ENCODE results near the gene ROR2.

Gene ROR2

DNA sequence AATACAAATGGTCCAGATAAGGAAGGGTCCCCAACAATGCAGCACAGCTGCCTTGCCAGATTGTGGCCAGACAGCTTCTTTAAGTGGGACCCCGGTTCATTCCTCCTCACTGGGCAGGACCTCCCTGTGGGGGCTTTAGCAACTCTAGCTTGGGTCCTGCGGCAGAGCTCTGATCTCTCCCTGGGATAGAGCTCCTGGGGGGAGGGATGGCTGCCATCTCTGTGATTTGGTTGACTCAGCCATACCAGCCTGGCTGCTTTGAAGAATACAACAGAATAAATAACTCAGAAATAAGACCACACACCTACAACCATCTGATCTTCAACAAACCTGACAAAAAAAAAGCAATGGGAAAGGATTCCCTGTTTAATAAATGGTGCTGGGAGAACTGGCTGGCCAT lies 22.7 kb upstream of the ROR2 start:
- TF ChIP-seq POU2F2 (IDR thresholded peaks at IDR 0.05; ENCODE audit: low read depth, low read length) (no peak), POLR2AphosphoS5 (IDR thresholded peaks at IDR 0.05; ENCODE audit: low read depth, low read length) (no peak), TAF1 (IDR thresholded peaks at IDR 0.05; ENCODE audit: low read depth, low read length) (no peak), SPI1 (IDR thresholded peaks at IDR 0.05; ENCODE audit: low read depth, low read length) (no peak), PAX5 (IDR thresholded peaks at IDR 0.05; ENCODE audit: insufficient read depth, low read length, severe bottlenecking) (no peak), POLR2A (IDR thresholded peaks at IDR 0.05; ENCODE audit: low read depth, low read length) (no peak)
- DNase-seq (ENCODE audit: insufficient read length, low spot score) (no peak), FAIRE-seq (no peak)

DNA sequence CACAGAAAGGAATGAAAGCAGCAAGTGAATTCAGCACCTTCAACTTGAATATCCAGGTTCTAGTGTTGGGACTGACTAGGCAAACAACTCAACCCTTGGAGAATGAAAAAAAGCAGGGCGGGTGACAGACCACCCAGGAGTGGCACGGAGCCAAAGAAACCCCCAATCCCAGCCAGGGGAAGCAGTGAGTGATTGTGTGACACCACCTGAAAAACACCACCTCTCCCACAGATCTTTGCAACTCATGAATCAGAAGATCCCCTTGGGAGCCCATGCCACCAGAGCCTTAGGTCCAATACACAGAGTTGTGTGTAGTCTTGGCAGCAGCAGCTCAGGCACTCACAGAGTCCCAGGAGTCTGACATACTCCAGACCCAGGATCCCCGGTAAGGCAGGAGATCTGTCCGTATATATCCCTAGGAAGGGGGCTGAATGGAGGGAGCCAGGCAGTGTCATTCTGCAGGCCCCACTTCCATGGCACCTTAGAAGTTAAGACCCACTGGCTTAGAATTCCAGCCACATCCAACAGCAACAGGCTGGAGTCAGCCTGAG lies 22.1 kb upstream of the ROR2 start:
- FAIRE-seq, result no peak
- no peak for DNase-seq (ENCODE audit: insufficient read length, low spot score)
- TF ChIP-seq SPI1 (IDR thresholded peaks at IDR 0.05; ENCODE audit: low read depth, low read length) (no peak), PAX5 (IDR thresholded peaks at IDR 0.05; ENCODE audit: insufficient read depth, low read length, severe bottlenecking) (no peak), POLR2A (IDR thresholded peaks at IDR 0.05; ENCODE audit: low read depth, low read length) (no peak), TAF1 (IDR thresholded peaks at IDR 0.05; ENCODE audit: low read depth, low read length) (no peak), POU2F2 (IDR thresholded peaks at IDR 0.05; ENCODE audit: low read depth, low read length) (no peak), POLR2AphosphoS5 (IDR thresholded peaks at IDR 0.05; ENCODE audit: low read depth, low read length) (no peak)

DNA sequence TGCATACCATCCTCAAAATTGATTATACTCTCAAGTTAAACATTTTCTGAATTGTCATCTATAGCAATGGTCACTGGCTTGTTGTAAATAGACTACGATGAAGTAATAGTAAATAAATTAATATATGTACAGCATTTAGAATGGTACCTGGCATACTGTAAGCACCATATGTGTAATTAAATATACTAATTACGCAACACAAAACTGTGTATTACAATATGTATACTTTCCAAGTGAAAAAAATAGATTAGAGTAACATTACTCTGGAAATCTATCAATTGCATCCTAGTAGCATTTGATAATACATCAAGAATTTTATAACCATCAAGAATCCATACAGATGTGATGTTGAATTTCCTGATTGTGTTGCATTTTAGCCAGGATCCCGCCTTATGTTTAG lies 17.2 kb upstream of the ROR2 start:
- FAIRE-seq (no peak), DNase-seq (ENCODE audit: insufficient read length, low spot score) (no peak)
- TF ChIP-seq POLR2A (IDR thresholded peaks at IDR 0.05; ENCODE audit: low read depth, low read length) (no peak), PAX5 (IDR thresholded peaks at IDR 0.05; ENCODE audit: insufficient read depth, low read length, severe bottlenecking) (no peak), POU2F2 (IDR thresholded peaks at IDR 0.05; ENCODE audit: low read depth, low read length) (no peak), TAF1 (IDR thresholded peaks at IDR 0.05; ENCODE audit: low read depth, low read length) (no peak)

DNA sequence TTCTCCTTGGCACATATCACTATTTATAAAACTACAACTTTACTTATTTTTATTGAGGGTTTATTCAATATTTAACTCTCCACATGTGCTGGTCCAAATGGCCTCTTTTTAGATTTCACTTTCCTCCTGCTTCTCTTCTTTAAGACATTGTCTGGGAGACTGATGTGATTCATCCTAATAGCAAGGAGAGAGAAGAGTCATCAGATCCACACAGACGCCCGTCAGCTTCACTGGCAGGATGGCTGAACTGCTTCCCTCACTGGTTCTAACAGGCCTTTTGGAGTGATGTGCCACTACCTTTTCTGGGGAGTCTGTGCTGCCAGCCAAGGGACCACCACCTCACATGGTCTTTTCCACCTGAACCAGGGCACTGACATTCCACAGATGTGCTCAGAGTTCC lies 16.5 kb upstream of the ROR2 start:
- FAIRE-seq (no peak), DNase-seq (ENCODE audit: insufficient read length, low spot score) (no peak)
- TF ChIP-seq SPI1 (IDR thresholded peaks at IDR 0.05; ENCODE audit: low read depth, low read length), result no peak
- no peak for TF ChIP-seq PAX5 (IDR thresholded peaks at IDR 0.05; ENCODE audit: insufficient read depth, low read length, severe bottlenecking)
- TF ChIP-seq POU2F2 (IDR thresholded peaks at IDR 0.05; ENCODE audit: low read depth, low read length), result no peak
- no peak for TF ChIP-seq TAF1 (IDR thresholded peaks at IDR 0.05; ENCODE audit: low read depth, low read length)
- TF ChIP-seq POLR2A (IDR thresholded peaks at IDR 0.05; ENCODE audit: low read depth, low read length), result no peak
- TF ChIP-seq POLR2AphosphoS5 (IDR thresholded peaks at IDR 0.05; ENCODE audit: low read depth, low read length), result no peak

DNA sequence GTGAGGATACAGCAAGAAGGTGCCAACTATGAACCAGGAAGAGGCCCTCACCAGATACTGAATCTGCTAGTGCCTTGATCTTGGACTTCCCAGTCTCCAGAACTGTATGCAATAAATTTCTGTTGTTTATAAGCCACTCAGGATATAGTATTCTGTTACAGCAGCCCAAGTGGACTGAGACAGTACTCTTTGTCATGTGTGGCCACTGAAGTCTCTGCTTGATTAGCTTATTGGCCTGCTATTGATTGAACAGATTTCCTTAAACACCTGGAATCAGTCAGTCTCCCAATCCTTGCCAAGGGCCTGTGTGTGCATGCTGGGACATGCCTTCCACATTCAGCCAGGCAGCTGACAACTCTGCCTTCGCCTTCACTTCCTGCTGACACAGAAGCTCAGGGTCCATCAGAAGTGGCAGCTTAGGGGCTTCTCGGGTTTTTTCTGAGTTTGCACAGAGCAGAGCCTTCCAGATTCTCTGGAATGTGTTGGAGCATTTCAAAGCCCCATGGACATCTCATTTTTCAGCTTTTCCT lies 13.7 kb upstream of the ROR2 start:
- TF ChIP-seq TAF1 (IDR thresholded peaks at IDR 0.05; ENCODE audit: low read depth, low read length) (no peak), PAX5 (IDR thresholded peaks at IDR 0.05; ENCODE audit: insufficient read depth, low read length, severe bottlenecking) (no peak), POLR2AphosphoS5 (IDR thresholded peaks at IDR 0.05; ENCODE audit: low read depth, low read length) (no peak)
- FAIRE-seq, result no peak
- no peak for DNase-seq (ENCODE audit: insufficient read length, low spot score)

DNA sequence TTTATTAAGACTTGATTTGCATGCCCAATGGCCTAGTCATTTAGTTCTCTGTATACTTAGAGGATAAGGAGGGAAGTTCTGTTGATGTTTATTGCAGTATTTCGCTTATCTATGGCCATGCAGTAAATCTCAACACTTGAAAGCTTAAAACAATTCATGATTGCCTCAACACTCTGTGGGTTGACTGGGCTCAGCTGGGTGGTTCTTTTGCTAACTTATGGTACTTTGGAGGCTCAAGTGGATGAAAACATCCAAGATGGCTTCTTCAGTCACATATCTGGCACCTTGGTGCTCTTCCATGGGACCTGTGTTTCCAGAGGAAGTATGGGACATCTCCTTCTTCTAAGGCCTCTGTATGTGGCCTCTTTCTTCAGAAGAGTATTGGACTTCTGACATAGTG lies 10.3 kb upstream of the ROR2 start:
- FAIRE-seq (no peak), DNase-seq (ENCODE audit: insufficient read length, low spot score) (no peak)
- TF ChIP-seq POU2F2 (IDR thresholded peaks at IDR 0.05; ENCODE audit: low read depth, low read length) (no peak), POLR2AphosphoS5 (IDR thresholded peaks at IDR 0.05; ENCODE audit: low read depth, low read length) (no peak), PAX5 (IDR thresholded peaks at IDR 0.05; ENCODE audit: insufficient read depth, low read length, severe bottlenecking) (no peak), POLR2A (IDR thresholded peaks at IDR 0.05; ENCODE audit: low read depth, low read length) (no peak), SPI1 (IDR thresholded peaks at IDR 0.05; ENCODE audit: low read depth, low read length) (no peak), TAF1 (IDR thresholded peaks at IDR 0.05; ENCODE audit: low read depth, low read length) (no peak)

DNA sequence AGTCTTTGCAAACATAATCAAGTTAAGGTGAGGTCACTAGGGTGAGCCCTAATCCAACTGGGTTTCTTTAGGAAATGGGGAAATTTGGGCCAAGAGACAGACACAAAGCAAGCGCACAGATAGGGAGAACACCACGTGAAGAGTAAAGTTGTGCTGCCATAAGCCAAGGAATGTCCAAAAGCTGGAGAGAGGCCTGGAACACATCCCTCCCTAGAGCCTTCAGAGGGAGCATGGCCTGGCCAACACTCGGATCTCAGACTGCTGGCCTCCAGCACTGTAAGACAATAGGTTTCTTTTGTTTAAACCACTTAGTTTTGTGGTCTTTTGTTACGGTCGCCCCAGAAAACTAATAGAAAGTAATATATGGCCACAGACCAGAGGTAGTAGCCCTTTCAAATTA lies 8.1 kb upstream of the ROR2 start:
- TF ChIP-seq SPI1 (IDR thresholded peaks at IDR 0.05; ENCODE audit: low read depth, low read length), result no peak
- TF ChIP-seq TAF1 (IDR thresholded peaks at IDR 0.05; ENCODE audit: low read depth, low read length), result no peak
- TF ChIP-seq PAX5 (IDR thresholded peaks at IDR 0.05; ENCODE audit: insufficient read depth, low read length, severe bottlenecking), result no peak
- TF ChIP-seq POLR2A (IDR thresholded peaks at IDR 0.05; ENCODE audit: low read depth, low read length), result no peak
- no peak for TF ChIP-seq POU2F2 (IDR thresholded peaks at IDR 0.05; ENCODE audit: low read depth, low read length)
- no peak for TF ChIP-seq POLR2AphosphoS5 (IDR thresholded peaks at IDR 0.05; ENCODE audit: low read depth, low read length)
- no peak for FAIRE-seq

DNA sequence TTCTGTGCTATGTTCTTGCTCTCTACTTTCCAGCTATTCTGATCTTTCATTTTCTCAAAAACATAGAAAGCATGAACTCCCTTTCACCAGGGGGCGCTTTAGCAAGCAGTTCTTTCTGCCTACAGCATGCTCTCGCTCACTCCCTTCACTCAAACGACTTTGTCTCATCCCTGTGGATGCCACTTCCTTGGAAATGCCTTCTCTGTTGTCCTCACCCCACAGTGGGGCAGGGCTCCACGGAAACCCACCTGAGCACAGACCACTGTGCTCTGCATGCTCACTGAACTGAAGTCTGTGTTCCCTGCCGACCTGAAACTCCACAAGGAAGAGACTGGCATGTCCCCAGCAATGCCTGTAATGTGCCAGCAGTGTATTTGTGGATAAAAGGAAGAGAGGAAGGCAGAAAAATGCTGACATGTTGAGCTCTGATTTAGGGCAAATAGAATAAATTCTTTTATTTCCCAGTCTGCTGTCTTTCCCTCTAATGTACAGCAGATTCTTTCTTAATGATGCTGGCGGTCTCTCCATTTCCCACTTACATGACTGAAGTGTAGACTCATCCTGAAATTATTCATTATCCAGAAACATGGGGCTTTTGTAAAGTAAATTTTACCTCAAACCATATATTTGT lies 4.9 kb upstream of the ROR2 start:
- FAIRE-seq, result peak; percentile 38
- TF ChIP-seq POLR2AphosphoS5 (IDR thresholded peaks at IDR 0.05; ENCODE audit: low read depth, low read length), result no peak
- TF ChIP-seq SPI1 (IDR thresholded peaks at IDR 0.05; ENCODE audit: low read depth, low read length), result no peak
- TF ChIP-seq TAF1 (IDR thresholded peaks at IDR 0.05; ENCODE audit: low read depth, low read length), result no peak
- no peak for TF ChIP-seq PAX5 (IDR thresholded peaks at IDR 0.05; ENCODE audit: insufficient read depth, low read length, severe bottlenecking)
- TF ChIP-seq POU2F2 (IDR thresholded peaks at IDR 0.05; ENCODE audit: low read depth, low read length), result no peak
- TF ChIP-seq POLR2A (IDR thresholded peaks at IDR 0.05; ENCODE audit: low read depth, low read length), result no peak
- no peak for DNase-seq (ENCODE audit: insufficient read length, low spot score)

More for the DNA sequence above, 8.1 kb upstream of the ROR2 start:
- DNase-seq (ENCODE audit: insufficient read length, low spot score), result no peak

DNA sequence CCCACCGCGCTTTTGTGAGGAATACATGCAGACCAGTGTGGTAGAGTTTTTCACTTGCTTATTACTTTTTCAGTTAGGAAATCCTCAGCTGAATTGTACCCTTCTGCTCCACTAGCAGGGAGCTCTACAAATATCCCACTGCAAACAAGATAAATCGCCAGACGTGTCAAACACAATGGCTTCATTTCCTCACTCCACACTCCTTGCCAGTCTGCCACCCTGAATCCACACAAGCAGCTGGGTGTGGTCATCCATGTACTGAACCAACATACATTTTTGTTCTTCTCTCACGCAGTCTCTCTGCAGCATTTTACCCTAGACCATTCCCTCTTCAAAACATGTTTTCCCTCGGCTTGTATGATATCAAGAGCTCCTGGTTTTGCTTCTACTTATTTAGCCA lies 3.7 kb upstream of the ROR2 start:
- TF ChIP-seq TAF1 (IDR thresholded peaks at IDR 0.05; ENCODE audit: low read depth, low read length) (no peak), POLR2A (IDR thresholded peaks at IDR 0.05; ENCODE audit: low read depth, low read length) (no peak), PAX5 (IDR thresholded peaks at IDR 0.05; ENCODE audit: insufficient read depth, low read length, severe bottlenecking) (no peak), SPI1 (IDR thresholded peaks at IDR 0.05; ENCODE audit: low read depth, low read length) (no peak), POLR2AphosphoS5 (IDR thresholded peaks at IDR 0.05; ENCODE audit: low read depth, low read length) (no peak), POU2F2 (IDR thresholded peaks at IDR 0.05; ENCODE audit: low read depth, low read length) (no peak)
- DNase-seq (ENCODE audit: insufficient read length, low spot score), result no peak
- FAIRE-seq, result no peak
